ENCODE measurements around the gene PALLD.

DNA sequence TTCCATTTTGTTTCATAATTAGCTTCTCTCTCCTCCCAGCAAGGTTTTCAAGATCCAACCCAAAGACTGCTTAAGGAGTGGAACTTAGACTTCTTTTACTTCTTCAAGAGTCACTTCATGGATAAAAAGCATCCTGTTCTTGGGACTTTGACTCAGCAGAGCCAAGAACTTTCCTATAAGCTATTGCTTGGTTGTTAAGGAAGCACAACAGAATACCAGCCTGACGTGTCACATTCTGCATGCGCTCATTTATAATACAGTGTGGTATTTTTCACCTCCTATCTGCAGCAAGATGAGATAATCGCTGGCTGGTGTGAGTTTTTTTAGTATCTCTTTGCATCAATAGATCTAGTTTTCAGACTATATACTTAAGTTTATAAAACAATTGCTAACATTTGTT is 152.1 kb downstream of the PALLD start:
- TF ChIP-seq EP300 (IDR thresholded peaks at IDR 0.05) = no peak
- no peak for TF ChIP-seq POLR2A (IDR thresholded peaks at IDR 0.05)
- TF ChIP-seq, protein P1, sequence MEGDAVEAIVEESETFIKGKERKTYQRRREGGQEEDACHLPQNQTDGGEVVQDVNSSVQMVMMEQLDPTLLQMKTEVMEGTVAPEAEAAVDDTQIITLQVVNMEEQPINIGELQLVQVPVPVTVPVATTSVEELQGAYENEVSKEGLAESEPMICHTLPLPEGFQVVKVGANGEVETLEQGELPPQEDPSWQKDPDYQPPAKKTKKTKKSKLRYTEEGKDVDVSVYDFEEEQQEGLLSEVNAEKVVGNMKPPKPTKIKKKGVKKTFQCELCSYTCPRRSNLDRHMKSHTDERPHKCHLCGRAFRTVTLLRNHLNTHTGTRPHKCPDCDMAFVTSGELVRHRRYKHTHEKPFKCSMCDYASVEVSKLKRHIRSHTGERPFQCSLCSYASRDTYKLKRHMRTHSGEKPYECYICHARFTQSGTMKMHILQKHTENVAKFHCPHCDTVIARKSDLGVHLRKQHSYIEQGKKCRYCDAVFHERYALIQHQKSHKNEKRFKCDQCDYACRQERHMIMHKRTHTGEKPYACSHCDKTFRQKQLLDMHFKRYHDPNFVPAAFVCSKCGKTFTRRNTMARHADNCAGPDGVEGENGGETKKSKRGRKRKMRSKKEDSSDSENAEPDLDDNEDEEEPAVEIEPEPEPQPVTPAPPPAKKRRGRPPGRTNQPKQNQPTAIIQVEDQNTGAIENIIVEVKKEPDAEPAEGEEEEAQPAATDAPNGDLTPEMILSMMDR (IDR thresholded peaks at IDR 0.05) = no peak
- no peak for TF ChIP-seq POLR2AphosphoS5 (IDR thresholded peaks at IDR 0.05)

All from suprapubic skin (tissue), 4 donors.